ENCODE data around the gene SERINC5. TPM values are rescaled to one million over a fixed set of nuclear protein-coding genes. Genes with fewer than 3 reads are reported as not detected.

SERINC5 gene
- total RNA-seq, 1 experiment from 2014 or later: 52.3 TPM

DNA sequence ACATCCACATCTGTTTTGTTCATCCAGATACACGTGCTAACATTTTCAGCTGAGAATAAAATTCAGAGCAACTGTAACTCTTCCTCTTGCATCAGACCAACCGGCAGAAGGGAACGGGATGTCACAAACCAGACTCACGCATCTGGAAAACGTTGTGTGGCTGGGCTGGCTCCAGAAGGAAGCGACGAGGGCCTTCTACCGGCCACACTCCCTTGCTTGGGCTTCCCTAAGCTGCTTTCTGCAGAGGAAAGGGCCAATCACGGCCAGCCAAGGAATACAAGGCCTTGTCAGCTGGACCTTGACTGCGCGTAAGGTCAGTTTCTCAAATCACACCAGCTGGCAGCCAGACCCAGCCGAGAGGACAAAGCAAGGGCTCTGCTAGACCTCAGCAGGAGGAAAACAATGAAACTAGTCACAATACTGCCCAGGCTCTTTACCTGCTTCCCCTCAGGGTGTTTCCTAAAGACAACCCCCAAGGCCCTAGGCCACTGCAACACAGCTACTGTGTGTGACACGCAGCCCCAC lies 114.6 kb downstream of the SERINC5 start:
- Histone ChIP-seq H3K9me3 (ENCODE audit: control insufficient read depth, low read depth, low read length) (no peaks in the 10 kb centered on the region), H2BK5ac (ENCODE audit: insufficient read length, low read length) (peak overlapping the region; percentile 23), H3K18ac (ENCODE audit: insufficient read length, low read depth, low read length) (peak overlapping the region; percentile 31), H4K20me1 (ENCODE audit: control insufficient read depth, insufficient read depth, insufficient read length) (no peaks in the 10 kb centered on the region), H3K4ac (ENCODE audit: low read depth, low read length) (no peak overlapping the region), H2BK15ac (ENCODE audit: low read depth, low read length) (no peak overlapping the region), H3K4me2 (ENCODE audit: insufficient read depth, insufficient read length, low read length) (peak overlapping the region; percentile 0), H3K27me3 (ENCODE audit: insufficient read depth, low read length) (no peaks in the 10 kb centered on the region), H2AFZ (ENCODE audit: low read length) (no peak overlapping the region), H2BK12ac (ENCODE audit: insufficient read length, low read depth, low read length) (no peak overlapping the region), H4K91ac (ENCODE audit: insufficient read length, low read depth, low read length) (no peak overlapping the region), H2BK120ac (ENCODE audit: low read depth, low read length, poor library complexity, severe bottlenecking) (no peak overlapping the region), H3K27ac (ENCODE audit: insufficient read length, low read depth, low read length) (peak overlapping the region; percentile 86), H3K79me2 (ENCODE audit: insufficient read depth, low read length) (no peaks in the 10 kb centered on the region), H3K23ac (ENCODE audit: insufficient read length, low read depth, low read length) (no peak overlapping the region), H3K9ac (ENCODE audit: extremely low read depth, insufficient read length, low read length) (no peak overlapping the region), H2AK5ac (ENCODE audit: insufficient read length, low read length) (no peak overlapping the region), H4K5ac (ENCODE audit: insufficient read length, low read depth, low read length) (no peak overlapping the region), H4K8ac (replicated peaks; ENCODE audit: insufficient read length, low read depth, low read length) (no peak overlapping the region), H3K56ac (ENCODE audit: insufficient read length, low read depth, low read length) (no peak overlapping the region), H3K23me2 (ENCODE audit: insufficient read length, low read depth, low read length, poor library complexity, severe bottlenecking) (no peaks in the 10 kb centered on the region), H2BK20ac (ENCODE audit: low read depth, low read length, poor library complexity, severe bottlenecking) (no peak overlapping the region), H3K14ac (ENCODE audit: insufficient read depth, low read length) (peak overlapping the region; percentile 39; the same call in 1 of the 2 replicates), H3K4me1 (ENCODE audit: insufficient read depth, low read length) (peaks cover 21% of the 10 kb centered on the region; the same call in 1 of the 2 replicates), H3K79me1 (ENCODE audit: insufficient read depth, low read depth, low read length, poor library complexity, severe bottlenecking) (no peaks in the 10 kb centered on the region), H3T11ph (ENCODE audit: low read length) (no peak overlapping the region)
- DNase-seq: peak; percentile 89
- TF ChIP-seq CTCF (conservative IDR thresholded peaks at IDR 0.05): no peak
- Mint-ChIP-seq H3K4me3 (peak overlapping the region; percentile 1 to 45; a peak in 3 of 5 replicates), H3K27ac (peak overlapping the region; percentile 99), H3K4me1 (peaks cover 65 to 69% of the 10 kb centered on the region in 2 experiments), H3K36me3 (ENCODE audit: insufficient read depth in 1 of 3, low read depth in 3 of 3) (peaks cover 15 to 30% (median 20%) of the 10 kb centered on the region in 3 experiments), H3K9me3 (no peaks in the 10 kb centered on the region), H3K27me3 (ENCODE audit: low read depth) (no peaks in the 10 kb centered on the region)
- WGBS (ENCODE audit: extremely low coverage, insufficient read length, low lambda C conversion rate): no CpG with 5 or more reads among the region's 13 CpGs

All from H9 (cell line).